Loucy (cell line): ENCODE results near the gene GNL1.

Source experiments
- EZH2phosphoT487 ChIP-seq: fragments of 200-600 bp; IDR thresholded peaks from 2 replicates; pipeline ENCODE4 v1.6.1; 2018; ENCODE audit warnings: antibody characterized with exemption, mild to moderate bottlenecking, moderate library complexity, borderline replicate concordance
- TF ChIP-seq, protein P1 (sequence below): fragments of 200-600 bp; sonication (generic); conservative IDR thresholded peaks from 2 replicates; pipeline ENCODE4 v1.5.1; 2014; ENCODE audit warnings: mild to moderate bottlenecking, antibody characterized with exemption, low read length

DNA sequence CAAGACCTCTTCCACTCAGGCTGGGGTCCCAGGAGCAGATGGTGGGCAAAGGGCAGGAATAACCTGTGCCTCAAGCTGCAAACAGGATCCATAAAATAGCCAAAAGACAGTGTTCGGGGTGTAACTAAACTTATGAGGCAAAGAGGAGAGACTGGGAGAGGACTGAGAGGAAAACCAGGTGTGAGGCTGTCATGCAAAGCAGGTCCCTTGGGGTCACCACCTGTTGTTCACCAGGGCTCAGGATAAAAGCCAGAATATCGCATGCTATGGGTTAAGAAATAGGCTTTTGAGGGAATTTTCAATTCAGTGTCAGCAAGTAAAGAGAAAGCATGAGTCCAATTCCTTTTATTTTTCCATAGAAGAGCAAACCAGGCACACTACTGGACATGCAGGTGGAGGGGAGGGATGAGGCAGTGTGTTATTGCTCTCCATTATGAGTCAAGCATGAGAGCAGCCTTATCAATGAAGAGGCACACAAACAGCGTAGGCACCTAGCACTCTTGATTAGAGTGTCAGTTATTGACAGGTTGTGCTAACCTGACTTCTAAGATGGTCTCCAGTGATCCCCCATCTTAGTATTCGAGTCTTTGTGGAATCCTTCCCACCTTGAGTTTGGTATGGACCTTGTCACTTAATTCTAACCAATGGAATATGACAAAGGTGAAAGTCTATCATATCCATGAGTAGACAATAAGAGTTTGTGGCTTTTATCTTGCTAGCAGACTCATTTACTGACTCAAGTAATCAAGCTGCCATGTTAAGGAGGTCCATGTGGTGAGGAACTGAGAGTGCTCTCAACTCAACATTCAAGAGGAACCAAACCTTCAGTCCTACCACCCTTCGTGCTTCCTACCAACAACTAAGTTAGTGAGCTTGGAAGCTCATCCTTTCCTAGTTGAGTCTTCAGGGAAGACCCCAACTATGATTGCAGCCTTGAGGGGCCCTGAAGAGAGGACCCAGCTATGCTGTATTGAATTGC is 48.2 kb downstream of the GNL1 start:
- TF ChIP-seq, protein P1, sequence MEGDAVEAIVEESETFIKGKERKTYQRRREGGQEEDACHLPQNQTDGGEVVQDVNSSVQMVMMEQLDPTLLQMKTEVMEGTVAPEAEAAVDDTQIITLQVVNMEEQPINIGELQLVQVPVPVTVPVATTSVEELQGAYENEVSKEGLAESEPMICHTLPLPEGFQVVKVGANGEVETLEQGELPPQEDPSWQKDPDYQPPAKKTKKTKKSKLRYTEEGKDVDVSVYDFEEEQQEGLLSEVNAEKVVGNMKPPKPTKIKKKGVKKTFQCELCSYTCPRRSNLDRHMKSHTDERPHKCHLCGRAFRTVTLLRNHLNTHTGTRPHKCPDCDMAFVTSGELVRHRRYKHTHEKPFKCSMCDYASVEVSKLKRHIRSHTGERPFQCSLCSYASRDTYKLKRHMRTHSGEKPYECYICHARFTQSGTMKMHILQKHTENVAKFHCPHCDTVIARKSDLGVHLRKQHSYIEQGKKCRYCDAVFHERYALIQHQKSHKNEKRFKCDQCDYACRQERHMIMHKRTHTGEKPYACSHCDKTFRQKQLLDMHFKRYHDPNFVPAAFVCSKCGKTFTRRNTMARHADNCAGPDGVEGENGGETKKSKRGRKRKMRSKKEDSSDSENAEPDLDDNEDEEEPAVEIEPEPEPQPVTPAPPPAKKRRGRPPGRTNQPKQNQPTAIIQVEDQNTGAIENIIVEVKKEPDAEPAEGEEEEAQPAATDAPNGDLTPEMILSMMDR = no peak
- TF ChIP-seq EZH2phosphoT487 = no peak
